RPMI7951 (cell line): ENCODE measurements around the gene PRAME. TPM values are rescaled to one million over a fixed set of nuclear protein-coding genes. Genes with fewer than 3 reads are reported as not detected.
A peak's percentile ranks its signal among the peaks of the same experiment; 100 is the strongest.
"Not testable (repeated sequence)": the region's sequence is repeated elsewhere in the genome, so short reads cannot be mapped to it uniquely, and the experiment has no call there.

ENCODE experiments used
- DNase-seq: peaks from one replicate; pipeline ENCODE4 v3.0.0-alpha.2; 2012; ENCODE audit warnings: low read depth
- total RNA-seq: library from RNA; depleted of rRNA; stranded (reverse); fragments of >200 nt; shearing (Covaris generic); gene quantifications from 2 replicates; pipeline ENCODE4 v1.2.3, GENCODE V29; 2014

PRAME gene
- total RNA-seq, 1 experiment from 2014 or later, result 73.1 TPM

DNA sequence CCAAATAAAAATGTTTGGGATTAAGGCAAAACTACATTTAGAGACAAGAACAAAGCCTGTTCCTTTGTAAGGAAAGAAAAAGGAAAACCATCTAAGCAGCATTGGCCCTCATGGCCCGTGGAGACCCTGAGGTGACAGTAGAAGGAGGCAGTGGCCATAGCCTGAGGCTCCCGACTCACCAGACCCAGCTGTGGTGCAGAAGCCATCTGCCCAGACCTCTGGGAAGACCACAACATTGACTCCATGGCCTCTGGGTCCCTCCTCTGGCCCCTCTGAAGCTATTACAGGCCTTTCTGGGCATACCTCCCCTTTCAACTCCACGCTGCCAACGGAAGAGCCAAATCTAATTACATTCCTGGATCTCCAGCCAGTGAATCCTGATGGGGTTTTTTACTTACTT lies 6.4 kb downstream of the PRAME start:
- DNase-seq, result peak; percentile 74

- DNase-seq, result no peak
These were observed 8.2 kb downstream of the PRAME start for GRCh38 chr22:22550789-22551434.

GRCh38 chr22:22548910-22549309 lies 10.2 kb downstream of the PRAME start:
- no peak for DNase-seq

DNA sequence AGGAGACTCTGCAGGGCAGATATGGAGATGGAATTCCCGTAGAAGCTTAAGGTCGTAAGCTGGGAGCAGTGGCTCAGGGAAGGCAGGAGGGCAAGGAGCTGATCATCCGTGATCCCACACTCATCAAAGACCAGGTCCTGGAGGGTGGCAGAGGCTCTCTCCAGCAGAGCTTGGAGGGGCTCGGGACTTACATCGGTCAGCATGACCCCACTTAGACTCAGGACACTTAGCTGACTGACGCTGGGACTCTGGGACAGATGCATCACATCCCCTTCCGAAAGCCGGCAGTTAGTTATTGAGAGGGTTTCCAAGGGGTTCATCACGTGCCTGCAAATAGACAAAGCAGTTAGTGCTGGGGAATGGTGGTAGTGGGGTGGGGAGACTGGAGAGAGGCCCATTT lies 10.7 kb downstream of the PRAME start:
- DNase-seq, result no peak

- DNase-seq, result no peak
These were observed 11.3 kb downstream of the PRAME start for GRCh38 chr22:22547692-22548300.

- no peak for DNase-seq
These were observed 11.8 kb downstream of the PRAME start for GRCh38 chr22:22547226-22547625.

GRCh38 chr22:22546490-22546889 lies 12.6 kb downstream of the PRAME start:
- no peak for DNase-seq

DNA sequence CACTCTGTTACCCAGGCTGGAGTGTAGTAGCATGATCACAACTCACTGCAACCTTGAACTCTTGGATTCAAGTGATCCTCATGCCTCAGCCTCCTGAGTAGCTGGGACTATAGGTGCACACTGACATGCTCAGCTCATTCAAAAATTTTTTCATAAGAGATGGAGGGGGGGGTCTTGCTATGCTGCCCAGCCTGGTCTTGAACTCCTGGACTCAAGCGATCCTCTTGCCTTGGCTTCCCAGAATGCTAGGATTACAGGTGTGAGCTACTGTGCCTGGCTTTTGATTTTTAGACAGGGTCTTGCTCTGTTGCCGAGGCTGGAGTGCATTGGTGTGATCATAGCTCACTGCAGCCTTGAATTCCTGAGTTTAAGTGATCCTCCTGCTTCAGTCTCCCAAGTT lies 14.0 kb downstream of the PRAME start:
- DNase-seq, result no peak

GRCh38 chr22:22538226-22538989 lies 20.7 kb downstream of the PRAME start:
- DNase-seq, result no peak

GRCh38 chr22:22536916-22537315 lies 22.1 kb downstream of the PRAME start:
- DNase-seq, result no peak

DNA sequence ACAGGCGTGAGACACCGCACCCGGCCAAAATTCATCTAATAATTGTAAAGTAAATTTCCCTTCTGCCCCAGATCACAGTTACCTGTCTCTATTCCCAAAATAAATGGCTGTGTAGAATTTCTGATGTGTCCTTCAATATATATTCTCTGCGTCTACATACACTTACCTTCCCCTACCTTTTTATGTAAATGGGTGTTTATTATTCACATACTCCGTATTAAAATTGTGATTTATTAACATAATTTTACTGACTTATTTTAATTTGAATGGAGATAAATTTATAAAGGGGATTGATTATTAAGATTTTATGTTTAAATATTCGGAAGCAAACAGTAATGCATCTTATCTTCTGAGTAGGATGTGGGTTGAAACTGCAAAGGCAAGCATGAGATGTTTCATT lies 22.6 kb downstream of the PRAME start:
- DNase-seq, result no peak

- DNase-seq, result no peak
These were observed 23.4 kb downstream of the PRAME start for GRCh38 chr22:22535662-22536061.

DNA sequence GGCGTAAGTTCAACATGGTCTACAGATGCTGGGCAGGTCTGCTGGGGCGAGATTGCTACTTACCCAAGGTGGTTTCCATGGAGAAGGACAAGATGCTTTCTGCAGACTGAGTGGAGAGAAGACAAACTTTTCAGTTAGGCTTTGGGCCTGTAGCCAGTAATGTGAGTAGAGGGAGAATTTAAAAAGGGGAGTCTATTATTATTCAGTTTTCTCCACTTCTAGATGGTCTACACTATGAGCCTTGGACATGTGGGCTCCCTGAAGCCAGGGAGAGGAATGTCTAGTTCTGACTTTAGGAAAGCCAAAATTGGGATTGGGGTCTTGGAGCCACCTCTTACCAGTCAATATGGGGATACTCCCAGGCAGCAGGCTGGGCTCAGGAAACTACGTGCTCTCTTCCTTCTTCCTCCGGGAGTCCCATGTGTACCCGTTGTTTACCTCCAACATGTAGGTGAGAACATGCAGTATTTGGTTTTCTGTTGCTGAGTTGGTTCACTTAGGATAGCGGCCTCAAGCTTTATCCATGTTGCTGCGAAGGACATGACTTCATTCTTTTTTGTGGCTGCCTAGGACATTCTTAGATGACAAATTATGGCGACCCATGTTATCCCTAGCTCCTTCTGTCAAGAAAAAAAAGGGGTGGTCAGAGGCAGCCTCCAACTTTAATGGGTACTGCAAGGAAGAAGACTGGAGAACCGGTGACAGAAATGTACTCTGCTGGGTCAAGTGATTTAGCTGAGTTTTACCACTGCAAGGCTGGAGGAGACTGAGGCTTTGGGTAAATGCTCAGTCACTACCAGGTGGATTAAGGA lies 24.3 kb downstream of the PRAME start:
- no peak for DNase-seq

- DNase-seq, result no peak
These were observed 25.2 kb downstream of the PRAME start for GRCh38 chr22:22533863-22534262.

- DNase-seq, result no peak
These were observed 25.6 kb downstream of the PRAME start for GRCh38 chr22:22533417-22533816.

DNA sequence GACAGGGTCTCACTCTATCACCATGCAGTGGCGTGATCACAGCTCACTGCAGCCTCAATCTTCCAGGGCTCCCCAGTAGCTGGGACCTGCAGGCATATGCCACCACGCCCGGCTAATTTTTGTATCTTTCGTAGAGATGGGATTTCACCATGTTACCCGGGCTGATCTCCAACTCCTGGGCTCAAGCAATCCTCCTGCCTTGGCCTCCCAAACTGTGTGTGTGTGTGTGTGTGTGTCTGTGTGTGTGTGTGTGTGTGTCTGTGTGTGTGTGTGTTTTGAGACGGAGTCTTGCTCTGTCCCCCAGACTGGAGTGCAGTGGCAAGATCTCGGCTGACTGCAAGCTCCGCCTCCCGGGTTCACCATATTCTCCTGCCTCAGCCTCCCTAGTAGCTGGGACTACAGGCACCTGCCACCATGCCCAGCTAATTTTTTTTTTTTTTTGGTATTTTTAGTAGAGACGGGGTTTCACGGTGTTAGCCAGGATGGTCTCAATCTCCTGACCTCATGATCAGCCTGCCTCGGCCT lies 26.5 kb downstream of the PRAME start:
- not testable (repeated sequence) for DNase-seq

DNA sequence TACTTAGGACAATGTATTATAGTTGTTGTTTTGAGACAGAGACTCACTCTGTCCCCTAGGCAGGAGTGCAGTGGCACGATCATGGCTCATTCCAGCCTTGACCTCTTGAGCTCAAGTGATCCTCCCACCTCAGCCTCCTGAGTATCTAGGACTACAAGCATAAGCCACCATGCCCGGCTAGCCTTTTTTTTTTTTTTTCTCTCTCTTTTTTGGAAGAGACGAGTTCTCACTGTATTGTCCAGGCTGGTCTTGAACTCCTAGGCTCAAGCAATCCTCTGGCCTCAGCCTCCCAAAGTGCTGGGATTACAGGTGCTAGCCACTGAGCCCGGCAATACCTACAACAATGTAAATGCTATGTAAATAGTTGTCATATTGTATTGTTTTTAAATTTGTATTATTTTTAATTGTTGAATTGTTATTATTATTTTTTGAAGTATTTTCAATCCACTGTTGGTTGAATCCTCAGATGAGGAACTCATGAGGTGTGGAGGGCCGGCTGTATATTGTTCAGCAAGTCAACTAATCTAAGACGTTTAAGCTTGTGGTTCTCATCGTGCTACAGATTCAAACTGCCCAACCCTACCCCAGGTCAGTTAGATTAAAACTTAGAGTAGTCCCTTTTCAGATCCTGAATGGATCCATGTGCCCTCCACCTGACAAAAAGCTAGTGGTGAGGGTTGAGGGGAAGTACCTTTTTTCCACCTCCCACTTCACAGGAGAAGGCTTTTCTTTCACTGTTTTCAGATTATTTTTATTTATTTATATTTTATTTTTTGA lies 27.1 kb downstream of the PRAME start:
- DNase-seq, result no peak

GRCh38 chr22:22528780-22529179 lies 30.3 kb downstream of the PRAME start:
- DNase-seq, result no peak

- peak; percentile 6 for DNase-seq
These were observed 31.8 kb downstream of the PRAME start for GRCh38 chr22:22527312-22527711.

- no peak for DNase-seq
These were observed 32.7 kb downstream of the PRAME start for GRCh38 chr22:22526125-22526912.
